SK-N-SH (cell line): Measurements from ENCODE around the gene AUTS2. TPM values are rescaled to one million over a fixed set of nuclear protein-coding genes. Genes with fewer than 3 reads are reported as not detected.

Experiments used
- CTCF ChIA-PET: fragments of 300-600, 350-600 bp; formaldehyde crosslinking; extraction: SDS; loops from one replicate; lab custom pipeline; 2021; lab: Yijun Ruan, JAX
- POLR2A ChIA-PET: fragments of 350-600 bp; sonication (Branson Sonifier 250); formaldehyde crosslinking; extraction: SDS; loops from one replicate; lab custom pipeline; 2020; ENCODE audit warnings: antibody characterized with exemption, inconsistent platforms; lab: Yijun Ruan, JAX
- DNase-seq: peaks from one replicate; pipeline ENCODE4 v3.0.0; 2012
- H2AFZ ChIP-seq: fragments of 200-600 bp; sonication (generic); 2 replicates; pipeline ENCODE4 v1.8.1; 2016; ENCODE audit warnings: antibody characterized with exemption, mild to moderate bottlenecking, low read depth
- H3F3A ChIP-seq: fragments of 200-600 bp; sonication (generic); replicated peaks from 2 replicates; pipeline ENCODE3; 2016; ENCODE audit warnings: antibody characterized with exemption, mild to moderate bottlenecking; ENCODE audit not compliant: insufficient read depth
- H3K27ac ChIP-seq, 2 experiments: fragments of 200-500 bp in 1 of 2; fragments of 200-600 bp in 1 of 2; sonication (Bioruptor generic) in 1 of 2; sonication (generic), shearing (Covaris generic) in 1 of 2; 2 replicates each; pipeline versions ENCODE4 v1.5.1 to v1.6.1; 2014 to 2016; ENCODE audit warnings: low read depth in 2 of 2, inconsistent platforms in 1 of 2, low read length in 1 of 2, mild to moderate bottlenecking in 1 of 2, mixed read lengths in 1 of 2
- H3K27me3 ChIP-seq: fragments of 200-600 bp; sonication (generic), shearing (Covaris generic); 2 replicates; pipeline ENCODE4 v1.6.1; 2016; ENCODE audit warnings: mixed run types; ENCODE audit not compliant: insufficient read depth
- H3K36me3 ChIP-seq, 2 experiments: fragments of 200-500 bp in 1 of 2; fragments of 200-600 bp in 1 of 2; sonication (Bioruptor generic) in 1 of 2; sonication (generic) in 1 of 2; replicated peaks in 1 of 2; 2 replicates each; pipeline versions ENCODE3 to v1.5.1; 2014 to 2016; ENCODE audit warnings: low read length in 1 of 2, mild to moderate bottlenecking in 1 of 2; ENCODE audit not compliant: insufficient read depth in 2 of 2, control insufficient read depth in 1 of 2
- H3K4me1 ChIP-seq, 2 experiments: fragments of 200-500 bp in 1 of 2; fragments of 200-600 bp in 1 of 2; sonication (Bioruptor generic) in 1 of 2; sonication (generic), shearing (Covaris generic) in 1 of 2; 2 replicates each; pipeline versions ENCODE4 v1.5.1 to v1.6.1; 2014 to 2016; ENCODE audit warnings: low read depth in 1 of 2, low read length in 1 of 2, mixed run types in 1 of 2; ENCODE audit not compliant: insufficient read depth in 2 of 2, control insufficient read depth in 1 of 2
- H3K4me2 ChIP-seq: fragments of 200-600 bp; sonication (generic), shearing (Covaris generic); 2 replicates; pipeline ENCODE4 v1.6.1; 2017; ENCODE audit warnings: mixed run types
- H3K4me3 ChIP-seq, 2 experiments: fragments of 200-500 bp in 1 of 2; fragments of 200-600 bp in 1 of 2; sonication (Bioruptor generic) in 1 of 2; sonication (generic), shearing (Covaris generic) in 1 of 2; 2 replicates each; pipeline versions ENCODE4 v1.5.1 to v1.8.1; 2014 to 2016; ENCODE audit warnings: low read depth in 2 of 2, inconsistent platforms in 1 of 2, low read length in 1 of 2, mild to moderate bottlenecking in 1 of 2, mixed read lengths in 1 of 2, moderate library complexity in 1 of 2
- H3K79me2 ChIP-seq: fragments of 200-600 bp; sonication (generic); 2 replicates; pipeline ENCODE4 v1.8.1; 2017; ENCODE audit warnings: mild to moderate bottlenecking; ENCODE audit not compliant: insufficient read depth
- H3K9ac ChIP-seq: fragments of 200-600 bp; sonication (generic); 2 replicates; pipeline ENCODE4 v1.6.1; 2017; ENCODE audit warnings: mixed run types
- H3K9me2 ChIP-seq: fragments of 200-600 bp; sonication (generic); 2 replicates; pipeline ENCODE4 v1.6.1; 2017; ENCODE audit warnings: mixed run types
- H3K9me3 ChIP-seq: fragments of 200-600 bp; sonication (generic); 2 replicates; pipeline ENCODE4 v1.6.1; 2017; ENCODE audit warnings: mixed run types, mild to moderate bottlenecking, moderate library complexity
- H4K20me1 ChIP-seq: fragments of 200-600 bp; sonication (generic); 2 replicates; pipeline ENCODE4 v1.6.1; 2017; ENCODE audit warnings: mild to moderate bottlenecking, mixed run types; ENCODE audit not compliant: insufficient read depth
- CHD2 ChIP-seq: fragments of 150-350 bp; IDR thresholded peaks from 2 replicates; pipeline ENCODE4 v1.6.1; 2018; ENCODE audit warnings: low read length; ENCODE audit not compliant: partially characterized antibody
- CTCF ChIP-seq: fragments of 200-600 bp; sonication (generic); IDR thresholded peaks from 2 replicates; pipeline ENCODE4 v1.6.1; 2017; ENCODE audit warnings: antibody characterized with exemption, mild to moderate bottlenecking, moderate library complexity
- ELF1 ChIP-seq: IDR thresholded peaks from 2 replicates; pipeline ENCODE4 v1.4.0; 2012
- FOXJ3 ChIP-seq: sonication (generic); formaldehyde crosslinking; IDR thresholded peaks from 2 replicates; pipeline ENCODE4 v1.5.1; 2020; ENCODE audit warnings: mild to moderate bottlenecking, missing genetic modification reagents
- GATA2 ChIP-seq: sonication (generic); formaldehyde crosslinking; IDR thresholded peaks from 2 replicates; pipeline ENCODE4 v1.5.0; 2020; ENCODE audit warnings: mild to moderate bottlenecking, missing genetic modification reagents
- JUND ChIP-seq: IDR thresholded peaks from 2 replicates; pipeline ENCODE4 v1.4.0; 2012
- MEF2A ChIP-seq: IDR thresholded peaks from 2 replicates; pipeline ENCODE4 v1.4.0; 2012; ENCODE audit warnings: low read depth, borderline replicate concordance
- NFIC ChIP-seq: IDR thresholded peaks from 2 replicates; pipeline ENCODE4 v1.4.0; 2012; ENCODE audit warnings: borderline replicate concordance
- NRF1 ChIP-seq: IDR thresholded peaks from 2 replicates; pipeline ENCODE4 v1.6.1; 2012; ENCODE audit warnings: low read depth, mild to moderate bottlenecking, low read length
- PBX3 ChIP-seq: IDR thresholded peaks from 2 replicates; pipeline ENCODE4; 2012
- POLR2AphosphoS5 ChIP-seq: IDR thresholded peaks from 2 replicates; pipeline ENCODE4 v1.6.1; 2012; ENCODE audit warnings: low read depth, low read length
- RAD21 ChIP-seq: IDR thresholded peaks from 2 replicates; pipeline ENCODE4 v1.6.1; 2012; ENCODE audit warnings: mild to moderate bottlenecking, low read length
- RCOR1 ChIP-seq: fragments of 150-350 bp; IDR thresholded peaks from 2 replicates; pipeline ENCODE4 v1.6.1; 2017; ENCODE audit warnings: antibody characterized with exemption, low read length
- REST ChIP-seq: IDR thresholded peaks from 2 replicates; pipeline ENCODE4 v1.6.1; 2012; ENCODE audit warnings: mild to moderate bottlenecking, low read depth, low read length, moderate library complexity
- SMC3 ChIP-seq: IDR thresholded peaks from 2 replicates; pipeline ENCODE4 v1.6.1; 2012; ENCODE audit warnings: low read depth, low read length, improper control_type of control experiment
- TAF1 ChIP-seq: IDR thresholded peaks from 2 replicates; pipeline ENCODE4 v1.6.1; 2012; ENCODE audit warnings: low read depth, mild to moderate bottlenecking, low read length, moderate library complexity, borderline replicate concordance
- TEAD4 ChIP-seq: IDR thresholded peaks from 2 replicates; pipeline ENCODE4 v1.4.0; 2012; ENCODE audit warnings: mild to moderate bottlenecking, borderline replicate concordance; ENCODE audit not compliant: insufficient read depth
- USF2 ChIP-seq: fragments of 150-350 bp; IDR thresholded peaks from 2 replicates; pipeline ENCODE4 v1.6.1; 2017; ENCODE audit warnings: antibody characterized with exemption, low read length, low read depth, borderline replicate concordance
- WGBS: methylation state at CpG from one replicate; pipeline ENCODE4 v1.1.6; 2017; ENCODE audit warnings: low lambda C conversion rate; 5-methylcytosine and 5-hydroxymethylcytosine counted together
- polyA plus RNA-seq, 3 experiments: library from polyadenylated mRNA; depleted of rRNA; stranded (reverse); fragments of >200 nt; gene quantifications; 2 replicates each; pipeline ENCODE4 v1.2.3, GENCODE V29; 2012
- TF ChIP-seq, protein P1 (sequence below): IDR thresholded peaks from 2 replicates; pipeline ENCODE4 v1.4.0; 2012; ENCODE audit warnings: low read depth
- TF ChIP-seq, protein P2 (sequence below): IDR thresholded peaks from 2 replicates; pipeline ENCODE4 v1.4.0; 2012; ENCODE audit warnings: low read depth, borderline replicate concordance
- TF ChIP-seq, protein P3 (sequence below): fragments of 150-350 bp; IDR thresholded peaks from 2 replicates; pipeline ENCODE4 v1.6.1; 2016; ENCODE audit warnings: mild to moderate bottlenecking, low read depth, low read length

AUTS2 gene
- polyA plus RNA-seq, 1 of the 3 experiments (the other 2 are of a cell fraction): 15.6 TPM

- TF ChIP-seq USF2 (no peak), CTCF (no peak), TAF1 (no peak), CHD2 (peak; percentile 71), SMC3 (no peak)
- TF ChIP-seq, protein P1, sequence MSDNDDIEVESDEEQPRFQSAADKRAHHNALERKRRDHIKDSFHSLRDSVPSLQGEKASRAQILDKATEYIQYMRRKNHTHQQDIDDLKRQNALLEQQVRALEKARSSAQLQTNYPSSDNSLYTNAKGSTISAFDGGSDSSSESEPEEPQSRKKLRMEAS: no peak
- TF ChIP-seq, protein P2, sequence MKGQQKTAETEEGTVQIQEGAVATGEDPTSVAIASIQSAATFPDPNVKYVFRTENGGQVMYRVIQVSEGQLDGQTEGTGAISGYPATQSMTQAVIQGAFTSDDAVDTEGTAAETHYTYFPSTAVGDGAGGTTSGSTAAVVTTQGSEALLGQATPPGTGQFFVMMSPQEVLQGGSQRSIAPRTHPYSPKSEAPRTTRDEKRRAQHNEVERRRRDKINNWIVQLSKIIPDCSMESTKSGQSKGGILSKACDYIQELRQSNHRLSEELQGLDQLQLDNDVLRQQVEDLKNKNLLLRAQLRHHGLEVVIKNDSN: peak; percentile 55; the same call in 1 of the 2 replicates
Measured at GRCh38 chr7:69862413-69863064, 264.3 kb downstream of the AUTS2 start (continued).

DNA sequence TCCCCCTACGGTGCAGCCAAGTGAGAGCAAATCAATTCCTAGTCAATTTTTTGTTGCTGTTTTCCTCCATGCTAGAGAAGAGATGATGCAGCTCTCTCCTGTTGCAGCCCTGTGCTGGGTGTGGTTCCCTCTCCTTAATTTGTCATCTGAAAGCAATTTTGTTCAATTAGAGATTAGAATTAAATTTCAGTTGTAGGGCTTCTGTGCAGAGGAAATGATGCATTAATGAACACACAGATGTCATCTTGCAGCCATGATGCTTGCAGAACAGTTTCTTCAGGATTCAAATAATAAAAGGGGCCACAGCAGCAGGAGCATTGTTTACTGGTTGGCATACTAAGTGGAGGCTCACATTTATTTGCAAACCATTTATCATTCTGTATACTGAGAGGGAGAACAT is 266.0 kb downstream of the AUTS2 start:
- H3K9me3 ChIP-seq: no peaks in the 10 kb centered on the region
- POLR2A ChIA-PET: no interaction called here
- 43% methylated on average over 1 of the region's 1 CpG for WGBS
- TF ChIP-seq FOXJ3 (CRISPR knock-in tag) (peak; percentile 87), POLR2AphosphoS5 (peak; percentile 71; the same call in 1 of the 2 replicates), ELF1 (no peak), MEF2A (no peak), PBX3 (0 out of 2 replicates have a peak, but pooled peaks have one; percentile 3), GATA2 (CRISPR knock-in tag) (peak; percentile 87), CHD2 (peak; percentile 70), JUND (no peak), TEAD4 (0 out of 2 replicates have a peak, but pooled peaks have one; percentile 36), RAD21 (peak; percentile 44), REST (no peak), RCOR1 (peak; percentile 96), NRF1 (no peak), NFIC (peak; percentile 10; the same call in 1 of the 2 replicates)
- TF ChIP-seq, protein P3, sequence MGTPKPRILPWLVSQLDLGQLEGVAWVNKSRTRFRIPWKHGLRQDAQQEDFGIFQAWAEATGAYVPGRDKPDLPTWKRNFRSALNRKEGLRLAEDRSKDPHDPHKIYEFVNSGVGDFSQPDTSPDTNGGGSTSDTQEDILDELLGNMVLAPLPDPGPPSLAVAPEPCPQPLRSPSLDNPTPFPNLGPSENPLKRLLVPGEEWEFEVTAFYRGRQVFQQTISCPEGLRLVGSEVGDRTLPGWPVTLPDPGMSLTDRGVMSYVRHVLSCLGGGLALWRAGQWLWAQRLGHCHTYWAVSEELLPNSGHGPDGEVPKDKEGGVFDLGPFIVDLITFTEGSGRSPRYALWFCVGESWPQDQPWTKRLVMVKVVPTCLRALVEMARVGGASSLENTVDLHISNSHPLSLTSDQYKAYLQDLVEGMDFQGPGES: no peak; the same call in 1 of the 2 replicates

More for the DNA sequence above, 266.0 kb downstream of the AUTS2 start:
- H3K4me1 ChIP-seq: peaks cover 26 to 71% of the 10 kb centered on the region in 2 experiments; a peak in 3 of 4 replicates
- peak overlapping the region in 1 of 2 experiments; percentile 97; a peak in 2 of 4 replicates for H3K27ac ChIP-seq
- H3K4me3 ChIP-seq: no peak overlapping the region
- H3K79me2 ChIP-seq: no peaks in the 10 kb centered on the region
- no peaks in the 10 kb centered on the region for H3F3A ChIP-seq
- CTCF ChIA-PET: interaction anchor here (1.2 to 1.7 kb wide), 2 partner anchors 9 to 67 kb away, joined by 3 to 9 read pairs; no protein-coding TSS in a partner anchor
- peak; percentile 52 for DNase-seq
- H3K4me2 ChIP-seq: no peak overlapping the region
- H3K9ac ChIP-seq: no peak overlapping the region
- peaks cover 20% of the 10 kb centered on the region for H4K20me1 ChIP-seq
- no peaks in the 10 kb centered on the region for H3K27me3 ChIP-seq
- no peaks in the 10 kb centered on the region for H3K9me2 ChIP-seq
- H3K36me3 ChIP-seq: no peaks in the 10 kb centered on the region
- H2AFZ ChIP-seq: no peak overlapping the region
